Measurements from ENCODE around the gene EIF4B. TPM values are rescaled to one million over a fixed set of nuclear protein-coding genes. Genes with fewer than 3 reads are reported as not detected.
A peak's percentile ranks its signal among the peaks of the same experiment; 100 is the strongest.

Gene EIF4B
- total RNA-seq, 6 donors from 2014 or later = 222 to 451 (median 363) TPM

- TF ChIP-seq POLR2A (IDR thresholded peaks at IDR 0.05) = no peak
- TF ChIP-seq CTCF (IDR thresholded peaks at IDR 0.05) = no peak
- TF ChIP-seq EP300 (IDR thresholded peaks at IDR 0.05) = no peak
- no peak for TF ChIP-seq POLR2AphosphoS5 (IDR thresholded peaks at IDR 0.05)
- H3K27ac ChIP-seq = peak overlapping the region in 3 of 4 donors; percentile 48 to 91 (median 64)
- no peaks in the 10 kb centered on the region for H3K9me3 ChIP-seq
- H3K4me1 ChIP-seq = peaks cover 37 to 66% (median 56%) of the 10 kb centered on the region in 4 donors
- no peaks in the 10 kb centered on the region for H3K27me3 ChIP-seq
- H3K36me3 ChIP-seq = peaks cover 0 to 45% (median 21%) of the 10 kb centered on the region in 4 donors
- DNase-seq (no peak), ATAC-seq (ENCODE audit: low FRiP score in 2 of 2) (no peak)
- WGBS, 2 donors = 66 to 79% methylated on average over 8 of the region's 8 CpGs
- no peak overlapping the region for H3K4me3 ChIP-seq
These were observed 70.8 kb downstream of the EIF4B start for GRCh38 chr12:53077030-53077429.

GRCh38 chr12:53078425-53079225, 72.4 kb downstream of the EIF4B start:
- 35 to 46% methylated on average over 10 to 14 of the region's 25 CpGs for WGBS, 2 donors
- no peaks in the 10 kb centered on the region for H3K27me3 ChIP-seq
- DNase-seq = peak in 1 of 2 donors; percentile 58
- TF ChIP-seq CTCF (IDR thresholded peaks at IDR 0.05) (peak in 2 of 6 experiments; percentile 13 to 22), POLR2A (IDR thresholded peaks at IDR 0.05) (peak in 1 of 4 donors; percentile 13), POLR2AphosphoS5 (IDR thresholded peaks at IDR 0.05) (no peak), EP300 (IDR thresholded peaks at IDR 0.05) (no peak)
- peak overlapping the region; percentile 52 to 79 (median 66) for H3K4me3 ChIP-seq
- peak overlapping the region; percentile 87 to 93 (median 91) for H3K27ac ChIP-seq
- peaks cover 0 to 35% (median 21%) of the 10 kb centered on the region in 4 donors for H3K36me3 ChIP-seq
- peak; percentile 0 to 36 for ATAC-seq (ENCODE audit: low FRiP score in 2 of 2)
- peaks cover 23 to 52% (median 41%) of the 10 kb centered on the region in 4 donors for H3K4me1 ChIP-seq
- no peaks in the 10 kb centered on the region for H3K9me3 ChIP-seq

GRCh38 chr12:53079226-53080117, 73.2 kb downstream of the EIF4B start, which contains the start of gene SPRYD3:
TSS of gene SPRYD3 (minus strand) at chr12:53079390. CDS start at chr12:53079333, 57 bp downstream.
- peaks cover 0 to 28% (median 17%) of the 10 kb centered on the region in 4 donors for H3K36me3 ChIP-seq
- peaks cover 16 to 43% (median 34%) of the 10 kb centered on the region in 4 donors for H3K4me1 ChIP-seq
- no peaks in the 10 kb centered on the region for H3K27me3 ChIP-seq
- DNase-seq (peak; percentile 98), ATAC-seq (ENCODE audit: low FRiP score in 2 of 2) (peak; percentile 99 to 100)
- 2 to 23% methylated on average over 6 to 42 of the region's 67 CpGs for WGBS, 2 donors
- H3K27ac ChIP-seq = peak within 1 kb of the TSS; percentile 87 to 93 (median 91)
- H3K9me3 ChIP-seq = no peaks in the 10 kb centered on the region
- peak within 1 kb of the TSS; percentile 52 to 79 (median 66) for H3K4me3 ChIP-seq
- TF ChIP-seq POLR2AphosphoS5 (IDR thresholded peaks at IDR 0.05) = peak; percentile 83 to 90
- TF ChIP-seq POLR2A (IDR thresholded peaks at IDR 0.05) = peak in 3 of 4 donors; percentile 84 to 96 (median 88)
- TF ChIP-seq CTCF (IDR thresholded peaks at IDR 0.05) = peak in 1 of 6 experiments; percentile 11
- TF ChIP-seq EP300 (IDR thresholded peaks at IDR 0.05) = no peak

GRCh38 chr12:53082637-53083175, 76.5 kb downstream of the EIF4B start:
- no peak for ATAC-seq (ENCODE audit: low FRiP score in 2 of 2)
- Histone ChIP-seq H3K9me3 (no peaks in the 10 kb centered on the region), H3K27ac (no peak overlapping the region), H3K4me3 (no peak overlapping the region), H3K4me1 (peaks cover 9 to 20% (median 16%) of the 10 kb centered on the region in 4 donors), H3K27me3 (no peaks in the 10 kb centered on the region), H3K36me3 (no peaks in the 10 kb centered on the region)
- WGBS, 2 donors = 50 to 63% methylated on average over 2 of the region's 2 CpGs
- TF ChIP-seq POLR2AphosphoS5 (IDR thresholded peaks at IDR 0.05) = no peak
- TF ChIP-seq POLR2A (IDR thresholded peaks at IDR 0.05) = no peak
- TF ChIP-seq CTCF (IDR thresholded peaks at IDR 0.05) = no peak
- no peak for TF ChIP-seq EP300 (IDR thresholded peaks at IDR 0.05)
- no peak for DNase-seq
